GM12892 (cell line): ENCODE measurements around the gene ATXN1.

Experiments
- POLR2A ChIP-seq: IDR thresholded peaks from 2 replicates; pipeline ENCODE4 v1.6.1; 2011; ENCODE audit warnings: low read depth, low read length, control low read depth
- POLR2AphosphoS5 ChIP-seq: IDR thresholded peaks from 2 replicates; pipeline ENCODE4 v1.6.1; 2011; ENCODE audit warnings: low read depth, low read length, control low read depth
- TAF1 ChIP-seq: IDR thresholded peaks from 2 replicates; pipeline ENCODE4 v1.6.1; 2011; ENCODE audit warnings: low read depth, mild to moderate bottlenecking, control low read depth, low read length, borderline replicate concordance

DNA sequence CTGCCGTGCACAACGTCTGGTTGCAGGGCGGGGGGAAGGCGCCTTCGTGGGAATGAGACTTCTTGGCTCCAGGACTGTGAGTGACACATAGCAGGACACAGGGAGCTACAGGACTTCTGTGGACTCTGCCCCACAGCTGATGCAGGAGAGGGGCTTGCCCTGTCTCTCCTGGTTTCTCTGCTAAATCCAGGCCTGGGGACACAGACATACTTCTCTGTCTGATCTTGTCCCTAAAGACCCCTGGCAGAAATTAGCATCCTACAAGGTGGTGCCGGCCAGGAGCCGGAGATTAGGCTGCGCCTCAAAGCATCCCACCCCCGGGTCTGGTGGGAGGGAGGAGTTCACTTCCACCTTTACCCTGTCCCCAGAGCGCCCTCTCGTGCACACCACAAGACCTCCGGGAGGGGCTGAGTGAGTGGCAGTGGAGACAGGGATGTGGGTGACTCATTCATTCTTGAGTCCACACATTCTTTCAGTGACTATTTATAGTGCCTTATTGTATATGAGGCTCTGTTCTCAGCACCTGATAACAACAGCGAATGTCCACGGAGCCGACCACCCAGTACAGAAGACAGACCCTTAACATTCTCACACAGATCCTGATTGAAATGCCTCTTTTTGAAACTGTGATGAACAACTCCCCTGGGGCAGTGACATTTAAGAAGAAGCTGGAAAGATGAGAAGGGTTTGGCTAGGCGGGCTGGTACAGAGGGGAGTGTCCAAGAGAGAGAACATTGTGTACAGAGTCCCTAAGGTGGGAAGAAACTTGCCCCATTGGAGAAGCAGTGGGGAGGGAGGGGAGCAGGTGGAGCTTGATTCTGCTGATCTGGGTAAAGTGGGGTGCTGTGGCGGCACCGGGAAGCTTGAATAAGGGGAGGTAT lies 483.9 kb downstream of the ATXN1 start:
- TF ChIP-seq POLR2AphosphoS5 (no peak), POLR2A (no peak), TAF1 (no peak)
